Rectal smooth muscle tissue (tissue), 1 donor: Measurements from ENCODE around the gene CRYBA2.

ENCODE experiments used
- H3K27ac ChIP-seq: one replicate; pipeline ENCODE4 v1.7.0; 2013; ENCODE audit warnings: low read depth, low read length, inconsistent platforms
- H3K27me3 ChIP-seq: one replicate; pipeline ENCODE4 v1.7.0; 2013; ENCODE audit warnings: low read length; ENCODE audit not compliant: control insufficient read depth, insufficient read depth
- H3K36me3 ChIP-seq: one replicate; pipeline ENCODE4 v1.7.0; 2013; ENCODE audit warnings: low read length; ENCODE audit not compliant: control insufficient read depth, insufficient read depth
- H3K4me1 ChIP-seq: one replicate; pipeline ENCODE4 v1.7.0; 2013; ENCODE audit warnings: low read length; ENCODE audit not compliant: control insufficient read depth, insufficient read depth
- H3K4me3 ChIP-seq: one replicate; pipeline ENCODE4 v1.7.0; 2013; ENCODE audit warnings: low read length
- H3K9ac ChIP-seq: one replicate; pipeline ENCODE4 v1.7.0; 2013; ENCODE audit warnings: low read length

The CRYBA2 gene

GRCh38 chr2:219019436-219019835, 26.2 kb upstream of the CRYBA2 start:
- no peaks in the 10 kb centered on the region for H3K4me1 ChIP-seq
- no peaks in the 10 kb centered on the region for H3K36me3 ChIP-seq
- H3K4me3 ChIP-seq: no peak overlapping the region
- no peak overlapping the region for H3K27ac ChIP-seq
- no peak overlapping the region for H3K9ac ChIP-seq
- H3K27me3 ChIP-seq: no peaks in the 10 kb centered on the region

GRCh38 chr2:219018726-219019125, 25.5 kb upstream of the CRYBA2 start:
- Histone ChIP-seq H3K36me3 (no peaks in the 10 kb centered on the region), H3K27ac (no peak overlapping the region), H3K9ac (no peak overlapping the region), H3K27me3 (no peaks in the 10 kb centered on the region), H3K4me3 (no peak overlapping the region), H3K4me1 (no peaks in the 10 kb centered on the region)

GRCh38 chr2:219018286-219018685, 25.1 kb upstream of the CRYBA2 start:
- no peaks in the 10 kb centered on the region for H3K36me3 ChIP-seq
- H3K9ac ChIP-seq: no peak overlapping the region
- no peaks in the 10 kb centered on the region for H3K4me1 ChIP-seq
- H3K27ac ChIP-seq: no peak overlapping the region
- no peaks in the 10 kb centered on the region for H3K27me3 ChIP-seq
- H3K4me3 ChIP-seq: no peak overlapping the region

GRCh38 chr2:219017201-219017931, 24.1 kb upstream of the CRYBA2 start:
- Histone ChIP-seq H3K27ac (no peak overlapping the region), H3K27me3 (no peaks in the 10 kb centered on the region), H3K9ac (no peak overlapping the region), H3K4me1 (no peaks in the 10 kb centered on the region), H3K4me3 (no peak overlapping the region), H3K36me3 (no peaks in the 10 kb centered on the region)

GRCh38 chr2:219016721-219017120, 23.5 kb upstream of the CRYBA2 start:
- H3K4me3 ChIP-seq: no peak overlapping the region
- no peaks in the 10 kb centered on the region for H3K4me1 ChIP-seq
- H3K27me3 ChIP-seq: no peaks in the 10 kb centered on the region
- H3K27ac ChIP-seq: no peak overlapping the region
- H3K36me3 ChIP-seq: no peaks in the 10 kb centered on the region
- H3K9ac ChIP-seq: no peak overlapping the region

- no peaks in the 10 kb centered on the region for H3K27me3 ChIP-seq
- no peak overlapping the region for H3K27ac ChIP-seq
- no peaks in the 10 kb centered on the region for H3K36me3 ChIP-seq
- no peak overlapping the region for H3K9ac ChIP-seq
- no peaks in the 10 kb centered on the region for H3K4me1 ChIP-seq
- no peak overlapping the region for H3K4me3 ChIP-seq
Observed at GRCh38 chr2:219010873-219011272, 17.7 kb upstream of the CRYBA2 start.

- H3K4me3 ChIP-seq: no peak overlapping the region
- no peaks in the 10 kb centered on the region for H3K27me3 ChIP-seq
- no peaks in the 10 kb centered on the region for H3K4me1 ChIP-seq
- H3K9ac ChIP-seq: no peak overlapping the region
- H3K27ac ChIP-seq: no peak overlapping the region
- H3K36me3 ChIP-seq: no peaks in the 10 kb centered on the region
Observed at GRCh38 chr2:219010162-219010756, 17.0 kb upstream of the CRYBA2 start.

GRCh38 chr2:219009294-219009693, 16.1 kb upstream of the CRYBA2 start:
- Histone ChIP-seq H3K4me1 (no peaks in the 10 kb centered on the region), H3K36me3 (no peaks in the 10 kb centered on the region), H3K27ac (no peak overlapping the region), H3K27me3 (peaks cover 2% of the 10 kb centered on the region), H3K4me3 (no peak overlapping the region), H3K9ac (no peak overlapping the region)

GRCh38 chr2:219003979-219004378, 10.8 kb upstream of the CRYBA2 start:
- Histone ChIP-seq H3K27ac (no peak overlapping the region), H3K36me3 (no peaks in the 10 kb centered on the region), H3K27me3 (peaks cover 39% of the 10 kb centered on the region)

GRCh38 chr2:219003267-219003634, 10.0 kb upstream of the CRYBA2 start:
- H3K9ac ChIP-seq: no peak overlapping the region
- H3K27ac ChIP-seq: no peak overlapping the region
- no peak overlapping the region for H3K4me3 ChIP-seq
- H3K27me3 ChIP-seq: peaks cover 39% of the 10 kb centered on the region
- no peaks in the 10 kb centered on the region for H3K36me3 ChIP-seq
- H3K4me1 ChIP-seq: peaks cover 3% of the 10 kb centered on the region

More at GRCh38 chr2:219003979-219004378, 10.8 kb upstream of the CRYBA2 start:
- Histone ChIP-seq H3K9ac (no peak overlapping the region), H3K4me3 (no peak overlapping the region), H3K4me1 (peaks cover 3% of the 10 kb centered on the region)

- no peak overlapping the region for H3K27ac ChIP-seq
- peaks cover 39% of the 10 kb centered on the region for H3K27me3 ChIP-seq
- H3K9ac ChIP-seq: no peak overlapping the region
- peak overlapping the region; percentile 53 for H3K4me3 ChIP-seq
- no peaks in the 10 kb centered on the region for H3K36me3 ChIP-seq
- H3K4me1 ChIP-seq: peaks cover 3% of the 10 kb centered on the region
Observed at GRCh38 chr2:219002395-219003266, 9.4 kb upstream of the CRYBA2 start.

- H3K9ac ChIP-seq: no peak overlapping the region
- no peaks in the 10 kb centered on the region for H3K36me3 ChIP-seq
- peaks cover 3% of the 10 kb centered on the region for H3K4me1 ChIP-seq
- peak overlapping the region; percentile 53 for H3K4me3 ChIP-seq
- H3K27me3 ChIP-seq: peaks cover 39% of the 10 kb centered on the region
- no peak overlapping the region for H3K27ac ChIP-seq
Observed at GRCh38 chr2:219001577-219002394, 8.6 kb upstream of the CRYBA2 start.
